Tibial nerve (tissue), 3 donors: ENCODE data around the gene NFX1.

Source experiments
- CTCF ChIP-seq, 5 experiments: fragments of 200-600 bp in 3 of 5; fragments of 450-650 bp in 2 of 5; sonication (generic) in 3 of 5; IDR thresholded peaks; one replicate each; pipeline ENCODE4 v1.5.1; 2016 to 2019; ENCODE audit warnings: antibody characterized with exemption in 5 of 5, mild to moderate bottlenecking in 3 of 5, moderate library complexity in 2 of 5
- POLR2A ChIP-seq, 2 donors: fragments of 450-650 bp; IDR thresholded peaks; one replicate each; pipeline ENCODE4 v1.6.1; 2017; ENCODE audit warnings: antibody characterized with exemption in 2 of 2, mild to moderate bottlenecking in 2 of 2, moderate library complexity in 2 of 2

GRCh38 chr9:33388110-33388994, 98.0 kb downstream of the NFX1 start:
- TF ChIP-seq CTCF (IDR thresholded peaks at IDR 0.05) (no peak), POLR2A (IDR thresholded peaks at IDR 0.05) (no peak)
